K562 (cell line): Measurements from ENCODE around the gene LPAR2. TPM values are rescaled to one million over a fixed set of nuclear protein-coding genes. Genes with fewer than 3 reads are reported as not detected.

Source experiments
- ADNP ChIP-seq: fragments of 200-800 bp; sonication (Bioruptor generic); IDR thresholded peaks from 2 replicates; pipeline ENCODE4 v1.6.1; 2016; ENCODE audit warnings: missing genetic modification characterization, missing compliant biosample characterization
- ARID1B ChIP-seq: fragments of 450-650 bp; IDR thresholded peaks from 2 replicates; pipeline ENCODE4 v1.6.1; 2016; ENCODE audit warnings: antibody characterized with exemption, mild to moderate bottlenecking, inconsistent platforms
- ATF7 ChIP-seq: fragments of 450-650 bp; IDR thresholded peaks from 2 replicates; pipeline ENCODE4 v1.7.1; 2014; ENCODE audit warnings: mild to moderate bottlenecking, moderate library complexity
- BRD9 ChIP-seq: fragments of 450-650 bp; IDR thresholded peaks from 2 replicates; pipeline ENCODE4 v1.6.1; 2018; ENCODE audit warnings: low read depth; ENCODE audit not compliant: partially characterized antibody
- CEBPG ChIP-seq, 3 experiments: fragments of 200-800 bp in 1 of 3; sonication (Bioruptor generic) in 1 of 3; sonication (generic) in 1 of 3; formaldehyde crosslinking in 1 of 3; IDR thresholded peaks in 2 of 3; conservative IDR thresholded peaks in 1 of 3; 2 replicates each; pipeline versions ENCODE4 v1.6.1 to v1.8.0; 2016 to 2022; ENCODE audit warnings: missing compliant biosample characterization in 2 of 3, missing genetic modification characterization in 2 of 3, mild to moderate bottlenecking in 1 of 3, missing genetic modification reagents in 1 of 3
- COPS2 ChIP-seq: fragments of 450-650 bp; conservative IDR thresholded peaks from 2 replicates; pipeline ENCODE4 v1.6.1; 2016; ENCODE audit warnings: mild to moderate bottlenecking, moderate library complexity
- KLF16 ChIP-seq: IDR thresholded peaks from 2 replicates; pipeline ENCODE4 v1.6.1; 2016; ENCODE audit warnings: antibody characterized with exemption
- LEF1 ChIP-seq: fragments of 450-650 bp; IDR thresholded peaks from 2 replicates; pipeline ENCODE4 v1.6.1; 2016; ENCODE audit warnings: mild to moderate bottlenecking
- MAFG ChIP-seq: fragments of 450-650 bp; conservative IDR thresholded peaks from 2 replicates; pipeline ENCODE4 v1.6.1; 2016; ENCODE audit warnings: missing genetic modification characterization, missing compliant biosample characterization
- MTA1 ChIP-seq: fragments of 450-650 bp; IDR thresholded peaks from 2 replicates; pipeline ENCODE4 v1.6.1; 2017; ENCODE audit warnings: borderline replicate concordance
- NCOA4 ChIP-seq: fragments of 450-650 bp; IDR thresholded peaks from 2 replicates; pipeline ENCODE4 v1.6.1; 2018; ENCODE audit warnings: mild to moderate bottlenecking; ENCODE audit not compliant: partially characterized antibody
- NFE2 ChIP-seq: IDR thresholded peaks from 2 replicates; pipeline ENCODE4 v1.6.1; 2014; ENCODE audit warnings: antibody characterized with exemption, low read depth
- NFXL1 ChIP-seq: fragments of 450-650 bp; formaldehyde crosslinking; IDR thresholded peaks from 2 replicates; pipeline ENCODE4 v1.4.0; 2021; ENCODE audit warnings: mild to moderate bottlenecking
- NR4A1 ChIP-seq, 2 experiments: fragments of 250-450 bp in 1 of 2; fragments of 450-650 bp in 1 of 2; sonication (Bioruptor Pico) in 1 of 2; IDR thresholded peaks; 2 replicates each; pipeline versions ENCODE4 v1.4.0 to v1.6.1; 2016 to 2020; ENCODE audit warnings: mild to moderate bottlenecking in 2 of 2, missing compliant biosample characterization in 1 of 2, missing genetic modification characterization in 1 of 2, moderate library complexity in 1 of 2
- OTX1 ChIP-seq: fragments of 450-650 bp; formaldehyde crosslinking; IDR thresholded peaks from 2 replicates; pipeline ENCODE4 v1.4.0; 2022; ENCODE audit warnings: mild to moderate bottlenecking
- POLR2A ChIP-seq: fragments of 450-650 bp; conservative IDR thresholded peaks from 2 replicates; pipeline ENCODE4 v1.6.1; 2016
- SIN3B ChIP-seq: fragments of 450-650 bp; IDR thresholded peaks from 2 replicates; pipeline ENCODE4 v1.6.1; 2017; ENCODE audit warnings: low read depth, mild to moderate bottlenecking, moderate library complexity
- SMAD3 ChIP-seq: fragments of 450-650 bp; formaldehyde crosslinking; conservative IDR thresholded peaks from 2 replicates; pipeline ENCODE4 v1.4.0; 2020; ENCODE audit warnings: mild to moderate bottlenecking
- SP1 ChIP-seq: sonication (generic); formaldehyde crosslinking; IDR thresholded peaks from 2 replicates; pipeline ENCODE4 v1.8.1; 2022; ENCODE audit warnings: mild to moderate bottlenecking, missing genetic modification reagents
- TOE1 ChIP-seq, 2 experiments: fragments of 450-650 bp in 1 of 2; sonication (generic) in 1 of 2; formaldehyde crosslinking in 1 of 2; IDR thresholded peaks; 2 replicates each; pipeline versions ENCODE4 v1.7.1 to v1.8.0; 2016 to 2022; ENCODE audit warnings: borderline replicate concordance in 2 of 2, mild to moderate bottlenecking in 2 of 2, antibody characterized with exemption in 1 of 2, inconsistent platforms in 1 of 2, low read depth in 1 of 2, missing genetic modification reagents in 1 of 2, moderate library complexity in 1 of 2
- YY1 ChIP-seq, 3 experiments: IDR thresholded peaks; 2 replicates each; pipeline ENCODE4 v1.6.1; 2011; ENCODE audit warnings: low read length in 2 of 3, mild to moderate bottlenecking in 2 of 3, moderate library complexity in 2 of 3, borderline replicate concordance in 1 of 3, control low read depth in 1 of 3, low read depth in 1 of 3; ENCODE audit not compliant: insufficient read depth in 3 of 3, insufficient replicate concordance in 2 of 3, control insufficient read depth in 1 of 3, insufficient read length in 1 of 3; ENCODE audit errors: extremely low read depth in 1 of 3
- ZBTB17 ChIP-seq: fragments of 450-650 bp; formaldehyde crosslinking; IDR thresholded peaks from 2 replicates; pipeline ENCODE4 v1.4.0; 2020; ENCODE audit warnings: mild to moderate bottlenecking
- ZFP36 ChIP-seq: fragments of 150-350 bp; IDR thresholded peaks from 2 replicates; pipeline ENCODE4 v1.6.1; 2018; ENCODE audit warnings: low read length, low read depth; ENCODE audit not compliant: partially characterized antibody
- ZNF165 ChIP-seq: fragments of 250-450 bp; sonication (Bioruptor Pico); IDR thresholded peaks from 2 replicates; pipeline ENCODE4 v1.4.0; 2020; ENCODE audit warnings: borderline replicate concordance
- ZNF561 ChIP-seq: fragments of 450-650 bp; formaldehyde crosslinking; conservative IDR thresholded peaks from 2 replicates; pipeline ENCODE4 v1.4.0; 2020; ENCODE audit warnings: mild to moderate bottlenecking, moderate library complexity
- ZNF589 ChIP-seq: fragments of 200-800 bp; sonication (Bioruptor generic); IDR thresholded peaks from 2 replicates; pipeline ENCODE4 v1.6.1; 2016; ENCODE audit warnings: low read depth, missing genetic modification characterization, missing compliant biosample characterization
- ZNF778 ChIP-seq: fragments of 450-650 bp; formaldehyde crosslinking; IDR thresholded peaks from 2 replicates; pipeline ENCODE4 v1.4.0; 2020; ENCODE audit warnings: mild to moderate bottlenecking, moderate library complexity
- ZNF79 ChIP-seq: fragments of 250-450 bp; sonication (Bioruptor Pico); IDR thresholded peaks from 2 replicates; pipeline ENCODE4 v1.4.0; 2020; ENCODE audit warnings: low read depth, mild to moderate bottlenecking, moderate library complexity
- polyA plus RNA-seq, 8 experiments: library from polyadenylated mRNA; depleted of rRNA in 4 of 8; stranded (reverse) in 5 of 8; unstranded in 3 of 8; fragments of >200 nt; fragmentation: Nextera tagmentation in 2 of 8; fragmentation: Illumina TruSeq in 1 of 8; extraction: Ambion mirVana in 2 of 8; extraction: Trizol in 1 of 8; gene quantifications; 2 replicates each; pipeline versions ENCODE4 v1.2.1 to v1.2.3, GENCODE V29; 2011 to 2014; ENCODE audit warnings: inconsistent platforms in 1 of 8, missing spikeins in 1 of 8
- total RNA-seq, 7 experiments: library from RNA; depleted of rRNA in 6 of 7; stranded (reverse); fragments of >200 nt in 6 of 7; fragmentation: Illumina TruSeq in 2 of 7; extraction: Trizol in 2 of 7; gene quantifications; 2 replicates each; pipeline versions ENCODE4 v1.2.1 to v1.2.3, GENCODE V29; 2011 to 2021; ENCODE audit warnings: low replicate concordance in 1 of 7
- TF ChIP-seq, protein P1 (sequence below): sonication (generic); formaldehyde crosslinking; IDR thresholded peaks from 2 replicates; pipeline ENCODE4 v1.8.0; 2023; ENCODE audit warnings: mild to moderate bottlenecking, missing genetic modification reagents

The LPAR2 gene
- total and polyA plus RNA-seq, 9 of the 15 experiments (the other 6 are each of a cell fraction or from before 2014, with no cell fraction given) = 0.63 to 13.8 (median 4.4) TPM

DNA sequence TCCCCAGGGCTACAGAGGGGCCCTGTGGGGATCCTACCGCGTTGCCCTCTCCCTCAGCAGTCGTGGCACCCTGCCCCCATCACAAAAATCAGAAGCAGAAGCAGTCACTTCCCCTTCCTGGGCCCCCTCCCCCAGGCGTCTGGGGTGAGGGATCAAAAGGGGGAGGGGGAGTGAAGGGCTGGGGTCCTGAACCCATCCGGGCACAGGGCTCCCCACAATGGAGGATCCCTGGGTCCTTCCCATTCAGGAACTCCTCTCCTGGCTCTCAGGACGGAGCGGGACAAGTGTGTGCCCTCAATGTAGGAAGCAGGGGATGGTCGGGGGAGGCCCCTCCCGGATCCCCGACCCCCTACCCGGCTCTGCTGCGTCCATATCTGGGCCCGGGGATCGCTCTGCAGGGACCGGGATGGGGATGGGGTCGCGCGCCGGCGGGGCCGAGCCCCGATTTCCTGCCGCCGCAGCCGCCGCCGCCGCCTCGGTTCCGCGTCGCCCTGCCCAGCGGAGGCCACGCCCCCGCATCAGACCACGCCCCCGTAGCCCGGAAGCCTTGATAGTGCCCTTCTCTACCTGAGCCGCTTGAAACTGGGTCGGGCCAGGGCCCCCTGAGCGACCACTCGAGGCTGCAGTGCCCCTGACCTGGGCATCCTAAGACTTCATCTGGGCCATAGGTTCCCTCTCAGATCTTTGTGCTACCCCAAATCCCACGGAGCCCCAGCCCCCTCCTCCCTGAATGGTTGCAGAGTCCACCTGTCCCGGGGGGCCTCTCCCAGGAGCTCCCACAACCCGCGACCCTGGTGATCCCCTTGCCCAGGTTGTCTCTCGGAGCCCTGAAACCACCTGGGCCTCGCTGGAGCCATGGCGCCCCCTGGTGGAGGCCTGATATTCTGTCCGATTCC, 15.4 kb upstream of the LPAR2 start, which contains the start of gene GMIP (continued):
- TF ChIP-seq ZNF165 (no peak), ATF7 (no peak), TOE1 (IDR thresholded peaks at IDR 0.05; ENCODE audit: borderline replicate concordance) (peak; percentile 53; the same call in 1 of the 2 replicates), TOE1 (CRISPR knock-in tag; IDR thresholded peaks at IDR 0.05; ENCODE audit: borderline replicate concordance, low read depth) (no peak), KLF16 (peak; percentile 56; the same call in 1 of the 2 replicates), ARID1B (peak; percentile 34; the same call in 1 of the 2 replicates), NFE2 (no peak), ZBTB17 (CRISPR knock-in tag) (no peak), LEF1 (0 out of 2 replicates have a peak, but pooled peaks have one; percentile 63), BRD9 (peak; percentile 83), SMAD3 (CRISPR knock-in tag) (no peak), ZNF79 (CRISPR knock-in tag) (no peak), NCOA4 (no peak), SIN3B (no peak), OTX1 (CRISPR knock-in tag) (no peak), MAFG (no peak), ADNP (tag) (no peak), SP1 (peak; percentile 28; the same call in 1 of the 2 replicates), ZNF561 (no peak), ZFP36 (no peak), CEBPG (CRISPR knock-in tag; IDR thresholded peaks at IDR 0.05) (no peak), CEBPG (tag; conservative IDR thresholded peaks at IDR 0.05 in 1 of 2, IDR thresholded peaks at IDR 0.05 in 1 of 2) (no peak), MTA1 (no peak; the same call in 1 of the 2 replicates), YY1 (IDR thresholded peaks at IDR 0.05; ENCODE audit: borderline replicate concordance in 1 of 3, control insufficient read depth in 1 of 3, extremely low read depth in 1 of 3, insufficient read depth in 3 of 3, insufficient read length in 1 of 3, insufficient replicate concordance in 2 of 3, low read depth in 1 of 3, low read length in 2 of 3) (peak in 2 of 3 experiments; percentile 3 to 16), NFXL1 (CRISPR knock-in tag) (no peak), ZNF589 (CRISPR knock-in tag) (no peak), COPS2 (no peak), POLR2A (peak; percentile 61), ZNF778 (no peak), NR4A1 (CRISPR knock-in tag; IDR thresholded peaks at IDR 0.05) (no peak), NR4A1 (tag; IDR thresholded peaks at IDR 0.05) (no peak)
- TF ChIP-seq, protein P1, sequence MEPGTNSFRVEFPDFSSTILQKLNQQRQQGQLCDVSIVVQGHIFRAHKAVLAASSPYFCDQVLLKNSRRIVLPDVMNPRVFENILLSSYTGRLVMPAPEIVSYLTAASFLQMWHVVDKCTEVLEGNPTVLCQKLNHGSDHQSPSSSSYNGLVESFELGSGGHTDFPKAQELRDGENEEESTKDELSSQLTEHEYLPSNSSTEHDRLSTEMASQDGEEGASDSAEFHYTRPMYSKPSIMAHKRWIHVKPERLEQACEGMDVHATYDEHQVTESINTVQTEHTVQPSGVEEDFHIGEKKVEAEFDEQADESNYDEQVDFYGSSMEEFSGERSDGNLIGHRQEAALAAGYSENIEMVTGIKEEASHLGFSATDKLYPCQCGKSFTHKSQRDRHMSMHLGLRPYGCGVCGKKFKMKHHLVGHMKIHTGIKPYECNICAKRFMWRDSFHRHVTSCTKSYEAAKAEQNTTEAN (CRISPR knock-in tag) = no peak
